Measurements from ENCODE around the gene FGA.

The FGA gene

DNA sequence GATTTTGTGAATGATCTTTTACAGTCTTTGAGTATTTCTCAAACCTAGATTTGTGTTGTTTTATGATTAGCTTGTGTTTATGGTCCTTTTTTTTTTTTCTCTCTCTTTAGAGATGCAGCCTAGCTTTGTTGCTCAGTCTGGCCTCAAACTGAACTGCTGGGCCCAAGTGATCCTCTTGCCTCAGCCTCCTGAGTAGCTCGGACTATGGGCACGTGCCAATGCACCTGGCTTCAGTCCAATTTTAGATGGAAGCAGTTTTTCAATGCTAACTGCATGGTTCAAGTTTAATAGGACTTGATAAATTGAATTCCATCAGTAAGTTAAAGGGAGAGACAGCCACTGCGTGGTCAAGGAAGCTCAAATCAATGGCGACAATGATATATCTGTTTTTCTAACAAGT lies 25.7 kb upstream of the FGA start:
- no peak for DNase-seq (ENCODE audit: low read depth in 2 of 2)
- TF ChIP-seq, protein P1, sequence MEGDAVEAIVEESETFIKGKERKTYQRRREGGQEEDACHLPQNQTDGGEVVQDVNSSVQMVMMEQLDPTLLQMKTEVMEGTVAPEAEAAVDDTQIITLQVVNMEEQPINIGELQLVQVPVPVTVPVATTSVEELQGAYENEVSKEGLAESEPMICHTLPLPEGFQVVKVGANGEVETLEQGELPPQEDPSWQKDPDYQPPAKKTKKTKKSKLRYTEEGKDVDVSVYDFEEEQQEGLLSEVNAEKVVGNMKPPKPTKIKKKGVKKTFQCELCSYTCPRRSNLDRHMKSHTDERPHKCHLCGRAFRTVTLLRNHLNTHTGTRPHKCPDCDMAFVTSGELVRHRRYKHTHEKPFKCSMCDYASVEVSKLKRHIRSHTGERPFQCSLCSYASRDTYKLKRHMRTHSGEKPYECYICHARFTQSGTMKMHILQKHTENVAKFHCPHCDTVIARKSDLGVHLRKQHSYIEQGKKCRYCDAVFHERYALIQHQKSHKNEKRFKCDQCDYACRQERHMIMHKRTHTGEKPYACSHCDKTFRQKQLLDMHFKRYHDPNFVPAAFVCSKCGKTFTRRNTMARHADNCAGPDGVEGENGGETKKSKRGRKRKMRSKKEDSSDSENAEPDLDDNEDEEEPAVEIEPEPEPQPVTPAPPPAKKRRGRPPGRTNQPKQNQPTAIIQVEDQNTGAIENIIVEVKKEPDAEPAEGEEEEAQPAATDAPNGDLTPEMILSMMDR (IDR thresholded peaks at IDR 0.05; ENCODE audit: low read depth, low read length): no peak
- H3K4me3 ChIP-seq (replicated peaks in 1 of 2; ENCODE audit: low read depth in 2 of 2, low read length in 2 of 2): no peak overlapping the region

DNA sequence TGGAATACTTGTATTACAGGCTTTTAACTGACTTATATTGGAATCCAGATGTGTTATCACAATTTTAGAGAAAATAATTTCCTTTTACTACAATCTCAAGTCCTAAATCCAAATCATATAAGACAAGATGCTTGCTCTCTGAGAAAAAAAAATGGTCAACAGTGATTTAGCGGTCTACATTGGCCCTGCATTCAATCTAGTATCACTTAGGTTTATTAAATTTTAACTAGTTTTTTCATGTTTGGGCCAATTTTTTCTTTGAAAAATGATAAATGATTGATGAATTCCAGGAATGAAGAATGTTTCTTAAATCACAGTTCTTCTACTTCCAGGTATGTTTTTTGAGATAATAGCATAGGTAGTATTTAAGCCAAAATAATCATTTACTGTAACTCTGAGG lies 24.7 kb upstream of the FGA start:
- no peak overlapping the region for H3K4me3 ChIP-seq (replicated peaks in 1 of 2; ENCODE audit: low read depth in 2 of 2, low read length in 2 of 2)
- TF ChIP-seq, protein P1 (IDR thresholded peaks at IDR 0.05; ENCODE audit: low read depth, low read length): no peak
- DNase-seq (ENCODE audit: low read depth in 2 of 2): no peak

DNA sequence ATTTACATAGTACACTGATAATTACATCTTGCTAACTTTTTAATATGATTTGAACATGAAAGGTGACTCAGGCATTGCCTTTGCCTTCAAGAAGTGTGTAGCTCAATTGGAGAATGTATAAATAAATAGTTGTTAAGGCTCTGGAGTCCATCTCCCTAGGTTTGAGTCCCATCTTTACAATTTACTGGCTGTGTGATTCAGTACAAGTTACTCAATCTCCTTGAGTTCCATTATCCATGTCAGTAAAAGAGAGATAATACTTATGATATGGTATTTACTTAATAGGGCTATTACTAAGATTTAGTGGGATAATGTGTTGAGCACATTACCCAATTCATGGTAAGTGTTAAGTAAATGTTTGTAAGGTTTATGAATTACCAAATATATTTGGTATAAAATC lies 23.8 kb upstream of the FGA start:
- TF ChIP-seq, protein P1 (IDR thresholded peaks at IDR 0.05; ENCODE audit: low read depth, low read length): no peak
- no peak overlapping the region for H3K4me3 ChIP-seq (replicated peaks in 1 of 2; ENCODE audit: low read depth in 2 of 2, low read length in 2 of 2)
- DNase-seq (ENCODE audit: low read depth in 2 of 2): no peak

DNA sequence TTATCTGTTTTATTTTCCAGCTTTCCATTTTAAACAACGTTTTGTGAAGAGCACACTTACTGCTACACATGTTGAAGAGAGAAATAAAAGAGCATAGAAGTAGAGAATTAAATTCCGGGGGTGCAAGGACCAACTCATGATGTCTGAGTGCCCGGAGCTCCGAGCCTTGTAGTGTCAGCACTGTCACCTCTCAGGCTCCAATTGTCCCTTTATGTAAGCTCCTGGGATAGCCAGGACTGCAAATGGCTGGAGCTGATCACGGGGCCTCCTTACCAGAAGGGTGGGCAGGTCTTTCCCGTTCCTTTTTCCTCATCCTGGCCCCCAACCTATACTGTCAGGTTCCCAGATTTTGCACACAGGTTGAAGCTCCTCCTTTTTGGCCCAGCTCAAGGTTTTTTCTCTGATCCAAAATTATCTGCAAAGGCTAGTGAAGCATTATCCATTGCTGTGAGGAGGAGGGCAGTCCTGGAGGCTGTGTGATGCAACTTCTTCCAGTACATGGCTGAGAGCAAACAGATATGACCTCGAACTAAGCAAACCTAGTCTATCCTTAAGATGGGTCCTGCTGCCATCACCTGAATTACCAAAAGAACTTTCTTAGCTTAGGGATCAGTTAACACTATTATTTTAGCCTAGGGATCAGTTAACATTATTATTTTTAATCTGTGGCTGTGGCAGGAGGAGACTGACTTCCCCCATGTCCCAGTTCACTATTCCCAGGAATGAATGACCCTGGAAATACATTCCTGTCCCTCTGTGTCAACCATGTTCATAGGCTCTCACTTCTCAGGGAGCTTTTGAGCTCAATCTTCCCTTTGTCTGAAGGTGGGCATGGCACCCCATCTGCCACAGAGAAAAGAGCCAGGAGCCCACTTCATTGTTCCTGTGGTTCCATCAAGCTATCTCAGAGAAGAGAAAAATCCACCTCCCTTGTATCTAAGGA lies 22.2 kb upstream of the FGA start, which contains the start of gene FGG:
Gene FGG, minus strand, starts transcription at position 185 of the 943 bp plus-strand sequence. Its CDS starts 47 bp downstream, at position 138.
- H3K4me3 ChIP-seq (replicated peaks in 1 of 2; ENCODE audit: low read depth in 2 of 2, low read length in 2 of 2): no peak within 1 kb of the TSS
- TF ChIP-seq, protein P1 (IDR thresholded peaks at IDR 0.05; ENCODE audit: low read depth, low read length): no peak
- no peak for DNase-seq (ENCODE audit: low read depth in 2 of 2)

DNA sequence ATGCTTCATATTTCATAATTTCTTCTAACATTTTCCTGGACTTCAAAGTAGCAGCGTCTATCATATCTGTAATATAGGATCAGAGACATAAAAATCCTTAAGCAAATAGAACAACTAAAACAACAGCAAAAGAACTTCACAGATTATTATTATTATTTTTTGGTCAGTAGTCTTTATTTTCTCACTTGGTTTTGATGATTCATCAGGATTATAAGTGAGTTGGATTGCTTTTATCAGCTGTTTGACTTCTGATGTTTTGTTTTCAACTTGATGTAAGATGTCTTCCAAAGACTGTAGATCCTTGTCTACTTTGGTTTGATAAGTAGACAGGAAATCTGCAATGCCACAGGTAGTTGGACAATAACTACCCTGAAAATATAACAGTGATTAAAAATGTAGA lies 21.3 kb upstream of the FGA start:
- DNase-seq (ENCODE audit: low read depth in 2 of 2): no peak
- H3K4me3 ChIP-seq (replicated peaks in 1 of 2; ENCODE audit: low read depth in 2 of 2, low read length in 2 of 2): no peak overlapping the region
- TF ChIP-seq, protein P1 (IDR thresholded peaks at IDR 0.05; ENCODE audit: low read depth, low read length): no peak

DNA sequence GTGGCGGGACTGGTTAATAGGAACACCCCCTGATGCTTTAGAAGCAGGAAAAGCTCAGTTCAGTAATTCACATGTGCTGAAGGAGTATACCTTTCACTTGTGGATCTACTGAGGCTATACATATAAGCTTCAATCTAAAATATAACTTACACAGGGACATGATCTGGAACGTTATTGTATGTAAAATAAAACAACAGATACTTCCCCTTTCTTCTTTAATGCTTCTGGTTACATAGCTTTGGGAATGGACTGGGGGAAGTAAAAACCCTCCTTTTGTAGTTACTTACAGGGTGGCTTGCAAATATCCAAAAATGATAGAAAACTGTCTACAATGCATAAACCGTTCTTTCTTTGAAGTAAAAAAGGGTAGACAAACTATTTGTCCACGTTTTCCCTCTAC lies 20.0 kb upstream of the FGA start:
- DNase-seq (ENCODE audit: low read depth in 2 of 2): no peak
- TF ChIP-seq, protein P1 (IDR thresholded peaks at IDR 0.05; ENCODE audit: low read depth, low read length): no peak
- H3K4me3 ChIP-seq (replicated peaks in 1 of 2; ENCODE audit: low read depth in 2 of 2, low read length in 2 of 2): no peak overlapping the region
